ENCODE results near the gene SLC12A1. TPM values are rescaled to one million over a fixed set of nuclear protein-coding genes. Genes with fewer than 3 reads are reported as not detected.

Gene SLC12A1
- under 1 TPM; 0.42 to 0.81 TPM for total RNA-seq
- under 1 TPM in 1 of 2 donors, not detected in 1; 0.23 TPM for polyA plus RNA-seq
- long read RNA-seq, donor 1, partial matches to known transcripts = 0 of 6 reads
- long read RNA-seq, donor 1, other reads (novel, unspliced or antisense) = 6 of 6 reads
- long read RNA-seq, donor 2, partial matches to known transcripts = 0 of 9 reads
- long read RNA-seq, donor 2, other reads (novel, unspliced or antisense) = 9 of 9 reads

DNA sequence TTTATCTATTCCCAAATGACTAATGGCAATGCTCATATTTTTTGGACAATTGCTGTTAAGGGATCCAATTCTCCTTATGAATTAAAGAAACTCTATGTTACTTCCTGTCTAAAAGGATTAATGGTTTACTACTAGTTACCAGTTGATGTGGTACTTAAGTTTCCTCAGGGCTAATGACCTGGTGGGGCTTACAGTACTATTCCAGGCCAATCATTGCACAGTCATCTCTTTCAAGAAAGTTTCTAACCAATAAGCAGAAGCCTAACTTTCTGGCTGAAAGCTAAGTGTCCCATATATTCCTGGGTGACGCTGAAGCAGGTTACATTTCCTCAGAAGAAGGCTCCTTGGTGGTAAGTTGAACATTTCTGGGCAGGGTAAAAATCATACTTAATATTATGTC is at the start of gene SLC12A1:
Gene SLC12A1, plus strand, starts transcription at position 322 of the 400 bp plus-strand sequence. CDS start 1,418 bp downstream, outside the sequence.
- intact Hi-C loops (cut with DNase I) = no loop called here
- H3K9me3 ChIP-seq (ENCODE audit: control insufficient read depth, low read length) = no peaks in the 10 kb centered on the region
- H3K27me3 ChIP-seq (ENCODE audit: control insufficient read depth in 1 of 2, insufficient read depth in 2 of 2, low read length in 1 of 2) = no peaks in the 10 kb centered on the region
- H3K36me3 ChIP-seq (ENCODE audit: control insufficient read depth in 1 of 2, insufficient read depth in 2 of 2, low read length in 1 of 2) = no peaks in the 10 kb centered on the region
- no peak within 1 kb of the TSS for H3K4me3 ChIP-seq (ENCODE audit: low read length in 2 of 2)
- ATAC-seq (ENCODE audit: low FRiP score) (no peak), DNase-seq (no peak)
- 94 to 96% methylated on average over 1 of the region's 1 CpG for WGBS, 2 donors
- no peaks in the 10 kb centered on the region for H3K4me1 ChIP-seq (ENCODE audit: control insufficient read depth in 1 of 2, insufficient read depth in 2 of 2, low read length in 2 of 2)
- no peak within 1 kb of the TSS for H3K27ac ChIP-seq (ENCODE audit: low read depth in 1 of 2, low read length in 2 of 2)

DNA sequence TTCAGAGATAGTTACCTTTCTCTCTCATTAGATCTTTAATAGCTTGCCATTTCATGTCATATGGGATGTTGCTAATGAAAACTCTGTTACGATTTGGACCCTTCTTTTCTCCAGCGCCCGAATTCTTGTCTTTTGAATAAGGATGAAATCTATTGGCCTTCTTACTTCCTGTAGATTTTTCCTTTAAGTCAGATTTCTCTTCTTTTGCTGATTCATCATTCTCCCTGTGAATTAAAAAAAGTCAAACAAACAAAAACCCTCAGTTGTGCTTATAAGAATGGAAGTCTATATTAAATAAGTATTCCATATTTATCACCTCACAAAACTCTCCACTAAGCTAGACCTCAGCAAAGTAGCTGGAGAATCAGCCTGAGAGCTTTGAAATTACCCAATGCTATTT is 37.5 kb upstream of the SLC12A1 start:
- DNase-seq (no peak), ATAC-seq (ENCODE audit: low FRiP score) (no peak)
- no peaks in the 10 kb centered on the region for H3K36me3 ChIP-seq (ENCODE audit: control insufficient read depth in 1 of 2, insufficient read depth in 2 of 2, low read length in 1 of 2)

DNA sequence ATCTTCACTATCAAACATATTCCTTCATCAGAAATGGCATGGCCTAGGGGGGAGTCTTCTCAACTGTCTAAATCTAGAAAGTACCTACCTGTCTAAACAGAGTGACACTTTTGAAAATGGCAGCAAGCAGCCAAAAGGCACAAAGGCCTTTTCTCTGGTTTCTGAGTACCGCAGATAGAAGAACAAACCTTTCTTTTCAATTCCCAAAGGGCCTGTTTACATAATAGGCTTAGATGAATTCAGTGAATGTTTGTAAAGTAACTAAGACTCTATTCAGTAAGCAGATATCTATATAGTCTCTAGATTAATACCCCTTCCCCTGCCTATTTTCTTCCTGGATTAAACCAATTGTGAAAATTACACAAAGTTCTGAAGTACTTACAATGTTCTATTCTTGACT is 35.1 kb upstream of the SLC12A1 start:
- Histone ChIP-seq H3K36me3 (ENCODE audit: control insufficient read depth in 1 of 2, insufficient read depth in 2 of 2, low read length in 1 of 2) (no peaks in the 10 kb centered on the region), H3K9me3 (ENCODE audit: control insufficient read depth, low read length) (no peaks in the 10 kb centered on the region), H3K4me1 (ENCODE audit: control insufficient read depth in 1 of 2, insufficient read depth in 2 of 2, low read length in 2 of 2) (no peaks in the 10 kb centered on the region), H3K4me3 (ENCODE audit: low read length in 2 of 2) (no peak overlapping the region), H3K27ac (ENCODE audit: low read depth in 1 of 2, low read length in 2 of 2) (no peak overlapping the region), H3K27me3 (ENCODE audit: control insufficient read depth in 1 of 2, insufficient read depth in 2 of 2, low read length in 1 of 2) (no peaks in the 10 kb centered on the region)
- DNase-seq (no peak), ATAC-seq (ENCODE audit: low FRiP score) (no peak)
- WGBS, 2 donors = 90 to 94% methylated on average over 1 of the region's 1 CpG
- intact Hi-C loops (cut with DNase I) = loop anchor here in 1 of 2 donors (10.0 kb wide), 1 partner anchor 164 kb away; the partner anchor contains the start of gene DUT

More for the DNA sequence above, 37.5 kb upstream of the SLC12A1 start:
- 60 to 65% methylated on average over 3 of the region's 3 CpGs for WGBS, 2 donors
- Histone ChIP-seq H3K9me3 (ENCODE audit: control insufficient read depth, low read length) (no peaks in the 10 kb centered on the region), H3K27ac (ENCODE audit: low read depth in 1 of 2, low read length in 2 of 2) (no peak overlapping the region), H3K4me3 (ENCODE audit: low read length in 2 of 2) (no peak overlapping the region), H3K4me1 (ENCODE audit: control insufficient read depth in 1 of 2, insufficient read depth in 2 of 2, low read length in 2 of 2) (no peaks in the 10 kb centered on the region), H3K27me3 (ENCODE audit: control insufficient read depth in 1 of 2, insufficient read depth in 2 of 2, low read length in 1 of 2) (no peaks in the 10 kb centered on the region)
- intact Hi-C loops (cut with DNase I) = no loop called here

DNA sequence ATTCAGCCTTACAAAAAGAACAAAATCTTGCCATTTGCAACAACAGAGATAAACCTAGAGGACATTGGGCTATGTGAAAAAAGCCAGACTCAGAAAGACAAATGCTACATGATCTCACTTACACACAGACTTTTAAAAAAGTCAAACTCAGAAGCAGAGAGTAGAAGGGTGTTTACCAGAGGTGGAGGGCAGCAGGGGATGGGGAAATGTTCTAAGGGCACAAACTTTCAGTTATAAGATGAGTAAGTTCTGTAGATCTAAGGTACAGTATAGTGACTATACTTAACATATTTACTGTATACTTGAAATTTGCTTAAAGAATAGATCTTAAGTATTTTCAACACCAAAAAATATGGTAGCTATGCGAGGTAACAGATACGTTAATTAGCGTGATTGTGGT is 31.0 kb upstream of the SLC12A1 start:
- H3K27ac ChIP-seq (ENCODE audit: low read depth in 1 of 2, low read length in 2 of 2) = peak overlapping the region; percentile 14 to 28
- intact Hi-C loops (cut with DNase I) = loop anchor here in 1 of 2 donors (5.0 to 10.0 kb wide), 2 partner anchors 47 to 160 kb away; partner anchors contain the start of gene DUT
- H3K9me3 ChIP-seq (ENCODE audit: control insufficient read depth, low read length) = no peaks in the 10 kb centered on the region
- no peak for DNase-seq
- no peak for ATAC-seq (ENCODE audit: low FRiP score)
- H3K36me3 ChIP-seq (ENCODE audit: control insufficient read depth in 1 of 2, insufficient read depth in 2 of 2, low read length in 1 of 2) = no peaks in the 10 kb centered on the region
- H3K4me1 ChIP-seq (ENCODE audit: control insufficient read depth in 1 of 2, insufficient read depth in 2 of 2, low read length in 2 of 2) = no peaks in the 10 kb centered on the region
- 94 to 99% methylated on average over 3 of the region's 3 CpGs for WGBS, 2 donors
- H3K4me3 ChIP-seq (ENCODE audit: low read length in 2 of 2) = no peak overlapping the region
- no peaks in the 10 kb centered on the region for H3K27me3 ChIP-seq (ENCODE audit: control insufficient read depth in 1 of 2, insufficient read depth in 2 of 2, low read length in 1 of 2)

DNA sequence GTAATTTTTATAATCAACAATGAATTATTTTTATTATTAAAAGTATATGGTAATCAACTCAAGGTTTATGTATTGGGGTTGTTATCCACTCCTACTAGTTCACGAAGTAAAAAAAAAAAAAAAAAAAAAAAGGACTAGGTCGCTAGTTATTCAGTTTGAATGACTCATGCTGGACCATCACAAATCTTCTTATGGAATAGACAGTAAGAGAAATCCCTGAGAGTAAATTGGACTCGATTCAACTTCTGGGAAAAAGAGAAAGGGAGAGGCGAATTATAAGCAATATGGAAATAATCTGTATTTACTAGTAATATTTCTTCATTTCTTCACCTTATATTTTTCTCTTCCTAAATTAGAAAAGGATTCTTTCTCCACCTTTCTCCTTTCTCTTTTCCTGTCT is 30.0 kb upstream of the SLC12A1 start:
- Histone ChIP-seq H3K4me1 (ENCODE audit: control insufficient read depth in 1 of 2, insufficient read depth in 2 of 2, low read length in 2 of 2) (no peaks in the 10 kb centered on the region), H3K9me3 (ENCODE audit: control insufficient read depth, low read length) (no peaks in the 10 kb centered on the region), H3K27ac (ENCODE audit: low read depth in 1 of 2, low read length in 2 of 2) (peak overlapping the region in 1 of 2 donors; percentile 80), H3K4me3 (ENCODE audit: low read length in 2 of 2) (peak overlapping the region in 1 of 2 donors; percentile 88), H3K36me3 (ENCODE audit: control insufficient read depth in 1 of 2, insufficient read depth in 2 of 2, low read length in 1 of 2) (no peaks in the 10 kb centered on the region), H3K27me3 (ENCODE audit: control insufficient read depth in 1 of 2, insufficient read depth in 2 of 2, low read length in 1 of 2) (no peaks in the 10 kb centered on the region)
- ATAC-seq (ENCODE audit: low FRiP score) (no peak), DNase-seq (no peak)
- intact Hi-C loops (cut with DNase I) = loop anchor here in 1 of 2 donors (5.0 to 10.0 kb wide), 2 partner anchors 46 to 159 kb away; partner anchors contain the start of gene DUT
- 60 to 66% methylated on average over 4 of the region's 4 CpGs for WGBS, 2 donors

DNA sequence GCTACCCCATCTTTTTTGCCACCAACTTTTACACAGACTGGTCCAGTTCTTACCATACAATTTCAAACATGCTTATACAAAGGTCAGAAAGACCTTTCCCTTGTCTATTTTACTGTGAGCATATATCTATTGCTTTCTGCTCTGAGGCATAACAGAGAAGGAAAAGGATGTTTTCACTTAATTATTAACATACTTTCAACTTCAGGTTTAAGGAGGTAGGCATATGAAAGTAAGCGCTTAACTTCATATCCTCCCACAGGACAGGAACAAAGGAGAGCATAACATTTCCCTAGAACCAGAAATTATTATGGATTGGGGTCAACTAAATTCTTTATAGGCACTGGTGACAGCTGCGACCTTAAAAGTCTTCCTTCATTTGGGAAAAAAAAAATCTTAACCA is 29.1 kb upstream of the SLC12A1 start:
- no peaks in the 10 kb centered on the region for H3K4me1 ChIP-seq (ENCODE audit: control insufficient read depth in 1 of 2, insufficient read depth in 2 of 2, low read length in 2 of 2)
- intact Hi-C loops (cut with DNase I) = loop anchor here in 1 of 2 donors (5.0 to 10.0 kb wide), 2 partner anchors 45 to 158 kb away; partner anchors contain the start of gene DUT
- H3K27me3 ChIP-seq (ENCODE audit: control insufficient read depth in 1 of 2, insufficient read depth in 2 of 2, low read length in 1 of 2) = no peaks in the 10 kb centered on the region
- H3K4me3 ChIP-seq (ENCODE audit: low read length in 2 of 2) = peak overlapping the region; percentile 65 to 88
- peak overlapping the region; percentile 80 to 90 for H3K27ac ChIP-seq (ENCODE audit: low read depth in 1 of 2, low read length in 2 of 2)
- DNase-seq (no peak), ATAC-seq (ENCODE audit: low FRiP score) (no peak)
- H3K36me3 ChIP-seq (ENCODE audit: control insufficient read depth in 1 of 2, insufficient read depth in 2 of 2, low read length in 1 of 2) = no peaks in the 10 kb centered on the region
- no peaks in the 10 kb centered on the region for H3K9me3 ChIP-seq (ENCODE audit: control insufficient read depth, low read length)
- WGBS, 2 donors = 43 to 49% methylated on average over 2 of the region's 2 CpGs

DNA sequence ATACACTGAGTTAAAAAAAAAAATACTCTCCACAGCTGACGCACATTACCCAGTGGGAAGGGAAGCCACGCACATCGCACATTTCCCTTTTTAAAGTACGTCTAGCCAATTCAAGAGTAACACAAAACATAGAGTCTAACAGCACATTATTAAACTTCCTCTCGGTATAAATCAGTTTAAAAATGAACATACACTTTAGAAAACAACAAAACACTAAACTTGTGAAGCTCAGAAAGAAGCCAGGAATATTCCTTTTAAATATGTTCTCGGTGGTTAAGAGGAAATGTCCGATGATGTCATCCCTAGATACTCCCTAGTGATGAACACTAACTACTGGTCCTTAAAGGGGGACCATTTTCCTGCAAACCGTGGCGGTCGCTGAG is 28.7 kb upstream of the SLC12A1 start:
- peak overlapping the region; percentile 84 to 88 for H3K27ac ChIP-seq (ENCODE audit: low read depth in 1 of 2, low read length in 2 of 2)
- DNase-seq = no peak
- 0 to 1% methylated on average over 10 of the region's 10 CpGs for WGBS, 2 donors
- no peaks in the 10 kb centered on the region for H3K36me3 ChIP-seq (ENCODE audit: control insufficient read depth in 1 of 2, insufficient read depth in 2 of 2, low read length in 1 of 2)
- intact Hi-C loops (cut with DNase I) = loop anchor here in 1 of 2 donors (5.0 to 10.0 kb wide), 2 partner anchors 45 to 157 kb away; partner anchors contain the start of gene DUT
- H3K4me1 ChIP-seq (ENCODE audit: control insufficient read depth in 1 of 2, insufficient read depth in 2 of 2, low read length in 2 of 2) = no peaks in the 10 kb centered on the region
- ATAC-seq (ENCODE audit: low FRiP score) = peak; percentile 89
- no peaks in the 10 kb centered on the region for H3K27me3 ChIP-seq (ENCODE audit: control insufficient read depth in 1 of 2, insufficient read depth in 2 of 2, low read length in 1 of 2)
- no peaks in the 10 kb centered on the region for H3K9me3 ChIP-seq (ENCODE audit: control insufficient read depth, low read length)
- peak overlapping the region; percentile 65 to 88 for H3K4me3 ChIP-seq (ENCODE audit: low read length in 2 of 2)

DNA sequence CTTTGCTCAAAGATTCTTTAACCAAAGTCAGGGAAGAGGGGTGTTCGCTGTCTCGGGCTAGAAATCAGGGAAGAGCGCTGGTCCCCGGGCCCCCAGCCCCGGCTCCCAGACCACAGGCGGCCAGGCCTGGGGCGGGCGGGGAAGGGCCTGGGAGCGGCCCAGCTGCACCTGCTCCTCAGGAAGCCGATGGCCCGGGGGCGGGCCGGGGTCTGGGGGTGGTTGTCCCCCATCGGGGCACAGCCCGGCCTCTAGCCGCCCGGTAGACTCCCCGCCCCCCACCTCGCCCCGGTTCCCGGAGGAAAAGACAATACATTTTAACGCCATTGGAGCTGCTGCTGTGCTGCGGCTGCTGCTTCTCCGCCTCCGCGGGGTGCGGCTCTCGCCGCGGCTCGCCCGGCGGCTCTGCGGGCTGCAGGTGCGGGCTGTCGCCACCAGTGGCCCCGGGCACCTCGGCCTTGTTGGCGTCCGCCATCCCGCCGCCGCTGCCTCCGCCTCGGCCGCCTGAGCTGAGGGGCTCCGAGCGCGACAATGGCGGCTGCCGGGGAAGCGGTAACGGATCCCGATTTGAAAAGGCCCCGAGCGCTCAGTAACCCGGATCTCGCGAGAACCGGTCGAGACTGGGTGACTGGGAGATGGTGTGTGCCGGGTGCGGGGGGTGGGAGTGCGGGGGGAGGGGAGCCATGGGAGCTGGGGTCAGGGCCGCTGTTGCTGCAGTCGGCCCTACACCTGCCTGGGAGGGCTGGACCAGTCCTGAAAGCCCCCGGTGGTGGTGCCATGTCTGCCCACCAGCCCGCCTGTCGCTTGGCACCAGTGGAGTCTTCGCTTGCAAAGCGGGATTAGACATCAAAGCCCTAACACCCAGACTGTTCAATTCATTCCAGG is 28.1 kb upstream of the SLC12A1 start, which contains the start of gene MYEF2:
Gene MYEF2, minus strand, starts transcription at position 530 of the 882 bp plus-strand sequence. Its CDS starts 58 bp downstream, at position 472.
- ATAC-seq (ENCODE audit: low FRiP score) (peak; percentile 89), DNase-seq (peak; percentile 84 to 92)
- intact Hi-C loops (cut with DNase I) = loop anchor here in 1 of 2 donors (5.0 to 10.0 kb wide), 2 partner anchors 44 to 157 kb away; partner anchors contain the start of gene DUT
- H3K27me3 ChIP-seq (ENCODE audit: control insufficient read depth in 1 of 2, insufficient read depth in 2 of 2, low read length in 1 of 2) = no peaks in the 10 kb centered on the region
- no peaks in the 10 kb centered on the region for H3K9me3 ChIP-seq (ENCODE audit: control insufficient read depth, low read length)
- peak within 1 kb of the TSS; percentile 84 to 88 for H3K27ac ChIP-seq (ENCODE audit: low read depth in 1 of 2, low read length in 2 of 2)
- WGBS, 2 donors = 2% methylated on average over 62 to 71 of the region's 71 CpGs
- H3K36me3 ChIP-seq (ENCODE audit: control insufficient read depth in 1 of 2, insufficient read depth in 2 of 2, low read length in 1 of 2) = no peaks in the 10 kb centered on the region
- H3K4me1 ChIP-seq (ENCODE audit: control insufficient read depth in 1 of 2, insufficient read depth in 2 of 2, low read length in 2 of 2) = no peaks in the 10 kb centered on the region
- H3K4me3 ChIP-seq (ENCODE audit: low read length in 2 of 2) = peak within 1 kb of the TSS; percentile 65 to 88
